Activated naive CD8-positive, alpha-beta T cell treated with anti-CD3 and anti-CD28 coated beads, Interleukin-2, amount 50 U/mL, for 16 hours (primary cell): ENCODE results near the gene A1BG.
"Not testable (repeated sequence)": the region's sequence is repeated elsewhere in the genome, so short reads cannot be mapped to it uniquely, and the experiment has no call there.

ENCODE experiments used
- DNase-seq: peaks from one replicate; pipeline ENCODE4 v3.0.0-alpha.2; 2020; ENCODE audit warnings: low read depth, low spot score

A1BG gene

DNA sequence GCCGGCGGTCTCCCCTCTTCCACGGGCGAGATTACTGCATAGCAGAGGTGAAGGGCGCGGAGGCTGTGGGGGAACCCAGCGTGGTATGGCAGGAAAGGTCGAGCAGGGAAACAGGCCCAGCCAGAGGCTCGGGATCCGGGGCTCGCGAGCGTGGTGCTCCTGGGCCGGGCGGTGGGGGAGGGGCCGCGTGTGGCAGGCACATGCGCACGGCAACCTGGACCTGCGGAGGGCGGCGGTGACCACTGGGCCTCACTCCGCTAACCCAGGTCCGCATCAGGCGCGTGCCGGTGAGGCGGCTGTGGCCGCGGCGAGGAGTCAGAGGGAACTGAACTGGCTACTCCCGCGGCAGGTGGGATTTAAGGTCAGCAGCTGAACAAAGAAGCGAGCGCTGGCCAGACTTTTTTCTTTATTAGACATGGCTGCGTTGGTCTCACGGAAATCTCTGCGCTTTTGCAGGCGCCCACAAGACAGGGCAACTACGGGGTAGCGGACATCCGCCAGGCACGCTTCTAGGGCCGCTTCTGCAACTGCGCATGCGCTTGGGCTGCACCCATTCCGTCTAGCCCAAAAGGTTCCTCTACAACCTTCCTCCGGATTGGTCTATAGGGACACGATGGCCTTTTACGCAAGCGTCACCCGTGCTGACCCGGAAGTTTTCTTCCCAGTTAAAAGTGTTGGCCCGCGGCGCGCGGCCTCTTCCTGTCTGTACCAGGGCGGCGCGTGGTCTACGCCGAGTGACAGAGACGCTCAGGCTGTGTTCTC is 33.5 kb upstream of the A1BG start, which contains the start of gene RPS5:
RPS5 (plus strand) TSS at position 694 of the 762 bp plus-strand sequence. CDS start 869 bp downstream, outside the sequence.
- peak; percentile 91 for DNase-seq

DNA sequence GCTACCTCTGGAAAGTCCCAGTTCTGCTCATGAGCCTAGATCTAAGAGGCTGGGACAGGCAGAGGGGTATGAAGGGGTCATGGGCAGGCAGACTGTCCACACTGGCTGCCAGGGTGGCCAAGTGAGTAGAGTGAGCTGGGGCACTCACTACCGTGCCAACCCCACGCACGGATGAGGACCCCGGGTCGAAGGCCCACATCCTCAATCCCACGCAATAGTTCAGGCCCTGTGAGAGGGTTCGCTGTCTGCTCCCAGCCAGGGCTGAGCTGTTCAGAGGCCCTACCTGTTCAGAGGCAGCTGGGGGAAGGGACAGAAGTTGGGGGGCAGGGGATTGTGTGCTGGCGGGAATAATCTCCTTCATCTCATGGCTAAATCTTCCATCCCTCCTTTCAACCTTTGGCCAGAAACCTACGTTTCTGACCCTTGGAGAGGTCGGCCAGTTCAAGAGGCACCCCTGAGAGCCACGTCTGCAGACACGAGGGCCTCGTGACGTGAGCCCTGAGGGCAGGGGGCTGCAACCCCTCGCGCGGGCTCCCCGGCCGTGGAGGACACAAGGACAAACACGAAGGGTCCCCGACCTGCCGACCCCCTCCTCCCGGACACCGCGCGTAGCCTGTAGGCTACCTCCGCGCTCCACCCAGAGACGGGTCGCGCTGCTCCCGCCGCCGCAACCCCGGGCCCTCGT is 32.7 kb upstream of the A1BG start:
- DNase-seq = no peak

DNA sequence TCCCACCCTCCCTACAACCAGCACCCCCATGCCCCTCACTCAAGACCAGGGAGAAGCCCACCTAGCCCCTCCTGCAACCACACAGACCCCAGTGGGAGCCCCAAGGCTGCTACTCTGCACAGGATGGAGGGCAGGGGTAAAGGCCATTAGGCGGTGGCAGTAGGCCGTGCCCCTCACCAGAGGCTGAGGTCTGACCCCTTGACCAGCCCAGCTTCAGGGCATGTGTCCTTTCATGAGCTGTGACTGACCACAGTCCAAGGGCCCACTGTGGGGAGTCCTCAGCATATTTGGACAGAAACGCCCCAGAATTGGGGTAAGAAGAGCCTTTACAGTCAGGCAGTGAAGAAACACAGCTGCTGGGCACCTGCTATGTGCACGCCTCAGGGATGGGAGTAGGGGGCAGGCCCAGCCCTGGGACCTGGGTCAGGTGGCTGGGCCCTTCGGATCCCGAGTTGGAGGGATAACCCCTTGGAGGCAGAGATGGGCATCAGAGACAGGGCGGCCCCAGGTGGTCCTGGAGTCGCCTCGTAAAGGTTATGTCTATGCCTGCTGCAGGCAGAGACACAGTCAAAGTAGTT is 32.1 kb upstream of the A1BG start:
- DNase-seq = no peak

GRCh38 chr19:58382997-58383603 is 29.8 kb upstream of the A1BG start:
- no peak for DNase-seq

GRCh38 chr19:58381460-58382212 is 28.3 kb upstream of the A1BG start:
- no peak for DNase-seq

DNA sequence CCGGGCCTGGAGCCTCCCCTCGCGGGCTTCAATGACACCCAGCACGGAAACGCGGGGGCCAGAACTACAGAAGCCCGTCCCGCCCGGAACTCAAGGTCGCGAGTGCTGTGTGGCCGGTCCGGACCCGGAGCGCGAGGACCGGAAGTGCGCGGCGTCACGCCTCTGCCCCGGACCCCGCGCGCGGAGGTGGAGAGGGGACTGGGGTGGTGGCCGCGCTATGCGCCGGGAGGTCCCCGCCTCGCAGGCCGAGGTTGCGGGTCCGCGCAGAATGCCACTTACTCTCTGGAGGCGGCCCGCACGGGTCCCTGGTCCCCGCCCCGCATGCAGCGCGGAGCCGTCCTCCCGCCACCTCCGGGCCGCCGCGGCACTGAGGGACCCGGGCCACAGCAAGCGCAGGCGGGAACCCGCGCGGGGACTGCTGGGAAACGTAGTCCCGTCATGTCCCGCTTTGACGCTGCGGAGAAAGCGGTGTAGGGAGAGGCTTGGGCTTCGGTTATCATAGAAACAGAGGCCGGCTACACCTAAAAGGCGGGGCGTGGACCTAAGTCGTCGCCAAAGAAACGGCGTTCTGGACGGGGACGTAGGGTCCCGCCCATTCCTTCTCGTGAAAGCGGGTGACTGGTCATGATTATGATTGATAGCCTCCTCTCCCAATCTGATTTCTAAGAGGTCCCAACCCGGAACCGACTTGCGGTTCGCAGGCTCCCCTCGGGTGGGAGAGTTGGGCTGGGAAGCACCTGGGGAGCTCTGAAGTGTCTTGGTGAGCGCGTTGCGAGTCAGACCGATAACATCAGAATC is 27.6 kb upstream of the A1BG start, which contains the start of gene ZNF837:
ZNF837 (minus strand) TSS at position 369 of the 798 bp plus-strand sequence. CDS start 11,698 bp downstream, outside the sequence.
- DNase-seq = peak; percentile 93

- DNase-seq = no peak
These were observed 26.9 kb upstream of the A1BG start for GRCh38 chr19:58380037-58380661.

GRCh38 chr19:58379246-58379645 is 26.0 kb upstream of the A1BG start:
- no peak for DNase-seq

DNA sequence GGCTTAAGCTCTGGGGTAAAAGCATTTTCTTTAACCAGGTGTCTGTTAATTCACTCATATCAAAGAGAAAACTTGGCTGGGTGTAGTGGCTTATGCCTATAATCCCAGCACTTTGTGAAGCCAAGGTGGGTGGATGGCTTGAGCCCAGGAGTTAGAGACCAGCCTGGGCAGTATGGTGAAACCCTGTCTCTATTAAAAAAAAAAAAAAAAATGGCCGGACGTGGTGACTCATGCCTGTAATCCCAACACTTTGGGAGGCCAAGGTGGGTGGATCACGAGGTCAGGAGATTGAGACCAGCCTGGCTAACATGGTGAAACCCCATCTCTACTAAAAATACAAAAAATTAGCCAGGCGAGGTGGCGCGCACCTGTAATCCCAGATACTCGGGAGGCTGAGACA is 23.4 kb upstream of the A1BG start:
- DNase-seq = not testable (repeated sequence)

- DNase-seq = no peak
These were observed 20.9 kb upstream of the A1BG start for GRCh38 chr19:58374200-58374599.

DNA sequence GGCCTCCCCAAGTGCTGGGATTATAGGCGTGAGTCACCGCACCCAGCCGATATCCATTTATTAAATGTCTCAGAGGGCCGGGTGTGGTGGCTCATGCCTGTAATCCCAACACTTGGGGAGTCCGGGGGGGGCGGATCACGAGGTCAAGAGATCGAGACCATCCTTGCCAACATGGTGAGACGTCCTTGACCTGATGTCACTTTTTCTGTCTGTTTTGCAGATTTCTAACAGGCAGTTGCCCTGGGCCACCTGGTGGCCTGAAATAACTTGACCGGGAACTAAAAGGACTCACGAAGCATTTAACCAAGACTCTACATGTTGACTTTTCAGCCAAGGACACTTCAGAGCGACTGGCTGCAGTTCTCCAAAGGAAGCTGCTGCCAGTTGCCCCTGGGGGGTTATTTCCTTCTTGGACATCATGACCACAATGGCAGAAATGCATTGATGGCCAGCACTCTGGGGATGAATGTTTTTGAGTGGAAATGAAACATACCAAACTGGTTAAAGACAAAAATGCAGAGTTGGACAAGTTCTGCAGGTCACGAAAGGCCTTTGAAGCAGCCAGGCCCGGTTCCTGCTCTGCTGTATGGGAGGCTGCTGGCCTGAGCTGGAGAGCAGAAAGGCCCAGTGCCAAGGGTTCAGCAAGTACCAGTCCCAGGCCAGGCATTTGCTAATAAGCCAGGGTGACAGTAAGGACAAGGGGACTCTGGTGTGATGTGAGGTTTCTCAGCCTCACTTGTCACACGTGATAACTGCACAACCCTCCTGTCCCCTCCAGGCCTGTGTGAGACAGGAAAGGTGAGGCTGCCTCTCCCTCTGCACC is 19.2 kb upstream of the A1BG start:
- DNase-seq = no peak

- DNase-seq = no peak
These were observed 15.5 kb upstream of the A1BG start for GRCh38 chr19:58368561-58369360.

GRCh38 chr19:58367698-58368454 is 14.6 kb upstream of the A1BG start:
- DNase-seq = no peak

GRCh38 chr19:58366585-58367430 is 13.5 kb upstream of the A1BG start:
- DNase-seq = no peak

DNA sequence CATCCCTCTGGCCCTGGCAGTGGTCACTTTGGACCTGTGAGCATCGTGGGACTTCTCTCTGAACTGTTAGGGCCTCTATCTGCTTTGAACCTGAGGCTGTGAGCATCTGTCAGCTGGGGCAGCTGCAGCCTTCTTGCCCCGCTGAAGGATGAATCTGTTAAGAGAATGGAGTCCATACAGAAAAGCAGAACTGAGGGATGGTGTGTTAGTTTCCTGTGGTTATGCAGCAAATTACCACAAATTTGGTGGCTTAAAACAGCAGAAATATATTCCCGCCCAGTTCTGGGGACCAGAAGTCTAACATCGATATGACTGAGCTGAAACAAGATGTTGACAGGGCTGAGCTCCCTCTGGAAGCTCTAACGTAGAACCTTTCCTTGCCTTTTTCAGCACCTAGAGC is 10.9 kb upstream of the A1BG start:
- DNase-seq = no peak

GRCh38 chr19:58362272-58362994 is 9.1 kb upstream of the A1BG start, which contains the start of gene ZNF497:
TSS of gene ZNF497 (minus strand) at chr19:58362751. CDS start at chr19:58357635, 5,116 bp downstream.
- DNase-seq = peak; percentile 92
